Fibroblast of lung (primary cell): ENCODE measurements around the gene MYRFL. TPM values are rescaled to one million over a fixed set of nuclear protein-coding genes. Genes with fewer than 3 reads are reported as not detected.

Experiments used
- DNase-seq, 2 donors: peaks; one replicate each; pipeline versions ENCODE4 v3.0.0 to v3.0.0-alpha.2; 2010; ENCODE audit warnings: low read depth in 2 of 2
- H2AFZ ChIP-seq: 2 replicates; pipeline ENCODE4 v1.5.1; 2012; ENCODE audit warnings: low read length, control low read depth, inconsistent platforms
- H3K27ac ChIP-seq: 2 replicates; pipeline ENCODE4 v1.5.1; 2011; ENCODE audit warnings: low read length, control low read depth; ENCODE audit not compliant: insufficient read depth
- H3K27me3 ChIP-seq: 2 replicates; pipeline ENCODE4 v1.5.1; 2011; ENCODE audit warnings: mild to moderate bottlenecking, low read length; ENCODE audit not compliant: control insufficient read depth, insufficient read depth
- H3K36me3 ChIP-seq: 2 replicates; pipeline ENCODE4 v1.5.1; 2011; ENCODE audit warnings: low read length; ENCODE audit not compliant: control insufficient read depth, insufficient read depth
- H3K4me1 ChIP-seq: 2 replicates; pipeline ENCODE4 v1.5.1; 2011; ENCODE audit warnings: low read length; ENCODE audit not compliant: control insufficient read depth, insufficient read depth; ENCODE audit errors: extremely low read depth
- H3K4me2 ChIP-seq: 2 replicates; pipeline ENCODE4 v1.5.1; 2011; ENCODE audit warnings: low read length, control low read depth; ENCODE audit not compliant: insufficient read depth; ENCODE audit errors: extremely low read depth
- H3K4me3 ChIP-seq, 4 experiments: fragments of 200-600 bp in 1 of 4; sonication (generic) in 1 of 4; replicated peaks in 1 of 4; 2 replicates each; pipeline ENCODE4 v1.5.1; 2011 to 2016; ENCODE audit warnings: low read length in 4 of 4, low read depth in 3 of 4, mild to moderate bottlenecking in 3 of 4, control low read depth in 2 of 4, inconsistent platforms in 1 of 4, mixed read lengths in 1 of 4; ENCODE audit not compliant: insufficient read depth in 1 of 4; ENCODE audit errors: control extremely low read depth in 1 of 4
- H3K79me2 ChIP-seq: 2 replicates; pipeline ENCODE4 v1.5.1; 2012; ENCODE audit warnings: mild to moderate bottlenecking, low read length, inconsistent platforms; ENCODE audit not compliant: control insufficient read depth, insufficient read depth
- H3K9ac ChIP-seq: 2 replicates; pipeline ENCODE4 v1.5.1; 2011; ENCODE audit warnings: mild to moderate bottlenecking, low read length, control low read depth; ENCODE audit not compliant: insufficient read depth
- H3K9me3 ChIP-seq: 2 replicates; pipeline ENCODE4 v1.5.1; 2012; ENCODE audit warnings: low read depth, low read length; ENCODE audit not compliant: control insufficient read depth, insufficient read depth
- H4K20me1 ChIP-seq: 2 replicates; pipeline ENCODE4 v1.5.1; 2011; ENCODE audit warnings: low read length; ENCODE audit not compliant: control insufficient read depth, insufficient read depth; ENCODE audit errors: extremely low read depth
- EZH2 ChIP-seq: IDR thresholded peaks from 2 replicates; pipeline ENCODE4 v1.5.1; 2012; ENCODE audit warnings: low read length, control low read depth, mild to moderate bottlenecking; ENCODE audit errors: missing control alignments
- polyA minus RNA-seq: library from RNA; depleted of rRNA, polyadenylated mRNA; stranded (reverse); fragments of >200 nt; gene quantifications from 2 replicates; pipeline ENCODE4 v1.2.3, GENCODE V29; 2011; ENCODE audit warnings: low replicate concordance
- polyA plus RNA-seq, 2 donors: library from polyadenylated mRNA; depleted of rRNA in 1 of 2; stranded (reverse) in 1 of 2; unstranded in 1 of 2; fragments of >200 nt; gene quantifications; 2 replicates each; pipeline ENCODE4 v1.2.1, GENCODE V29; 2011 to 2012; ENCODE audit warnings: missing spikeins in 1 of 2
- total RNA-seq: library from RNA; depleted of rRNA; stranded (reverse); fragments of >200 nt; gene quantifications from 2 replicates; pipeline ENCODE4 v1.2.1, GENCODE V29; 2014
- TF ChIP-seq, protein P1 (sequence below), 2 donors: IDR thresholded peaks in 1 of 2; conservative IDR thresholded peaks in 1 of 2; 1 replicate in 1 of 2; 2 replicates in 1 of 2; pipeline ENCODE4 v1.5.1; 2011 to 2012; ENCODE audit warnings: low read length in 2 of 2, control low read depth in 1 of 2, inconsistent platforms in 1 of 2, low read depth in 1 of 2, mild to moderate bottlenecking in 1 of 2

The MYRFL gene
- total RNA-seq: under 0.01 TPM in 1 of 2 replicates, not detected in the other
- not detected in 2 replicates for polyA plus RNA-seq
- polyA plus RNA-seq (2012): not detected in 2 replicates
- polyA minus RNA-seq: not detected in 2 replicates

DNA sequence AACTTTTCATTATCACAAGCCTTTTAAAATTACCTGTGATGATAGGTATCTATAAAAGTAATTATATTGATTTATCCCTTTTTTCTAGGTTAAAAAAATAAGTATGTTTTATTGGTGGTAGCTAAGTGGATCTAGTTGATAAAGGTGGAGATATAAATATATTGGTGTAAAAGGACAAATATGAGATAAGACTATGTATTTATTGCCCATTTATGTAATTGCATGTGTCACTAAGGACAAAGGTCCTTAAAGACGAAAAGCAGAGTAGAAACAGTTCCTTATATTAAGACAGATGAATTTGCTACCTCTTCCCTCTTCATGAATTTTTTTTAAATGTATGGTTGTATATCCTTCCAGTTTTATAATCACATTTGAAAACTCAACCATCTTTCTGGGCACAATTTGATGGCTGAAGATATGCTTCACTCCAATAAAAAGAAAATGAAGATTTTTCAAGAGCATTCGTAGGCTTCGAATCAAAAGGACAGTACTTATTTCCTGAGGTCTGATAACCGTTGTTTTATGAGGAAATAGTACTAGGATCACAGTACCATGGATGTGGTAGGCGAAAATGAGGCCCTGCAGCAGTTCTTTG lies at the start of gene MYRFL:
MYRFL (plus strand) TSS at position 262 of the 595 bp plus-strand sequence; CDS start at position 553, 291 bp downstream.
- no peak within 1 kb of the TSS for H2AFZ ChIP-seq
- H3K36me3 ChIP-seq: no peaks in the 10 kb centered on the region
- H3K27me3 ChIP-seq: no peaks in the 10 kb centered on the region
- no peak within 1 kb of the TSS for H3K4me3 ChIP-seq
- no peak for DNase-seq
- no peaks in the 10 kb centered on the region for H4K20me1 ChIP-seq
- H3K79me2 ChIP-seq: no peaks in the 10 kb centered on the region
- H3K27ac ChIP-seq: no peak within 1 kb of the TSS
- no peak for TF ChIP-seq EZH2
- TF ChIP-seq, protein P1, sequence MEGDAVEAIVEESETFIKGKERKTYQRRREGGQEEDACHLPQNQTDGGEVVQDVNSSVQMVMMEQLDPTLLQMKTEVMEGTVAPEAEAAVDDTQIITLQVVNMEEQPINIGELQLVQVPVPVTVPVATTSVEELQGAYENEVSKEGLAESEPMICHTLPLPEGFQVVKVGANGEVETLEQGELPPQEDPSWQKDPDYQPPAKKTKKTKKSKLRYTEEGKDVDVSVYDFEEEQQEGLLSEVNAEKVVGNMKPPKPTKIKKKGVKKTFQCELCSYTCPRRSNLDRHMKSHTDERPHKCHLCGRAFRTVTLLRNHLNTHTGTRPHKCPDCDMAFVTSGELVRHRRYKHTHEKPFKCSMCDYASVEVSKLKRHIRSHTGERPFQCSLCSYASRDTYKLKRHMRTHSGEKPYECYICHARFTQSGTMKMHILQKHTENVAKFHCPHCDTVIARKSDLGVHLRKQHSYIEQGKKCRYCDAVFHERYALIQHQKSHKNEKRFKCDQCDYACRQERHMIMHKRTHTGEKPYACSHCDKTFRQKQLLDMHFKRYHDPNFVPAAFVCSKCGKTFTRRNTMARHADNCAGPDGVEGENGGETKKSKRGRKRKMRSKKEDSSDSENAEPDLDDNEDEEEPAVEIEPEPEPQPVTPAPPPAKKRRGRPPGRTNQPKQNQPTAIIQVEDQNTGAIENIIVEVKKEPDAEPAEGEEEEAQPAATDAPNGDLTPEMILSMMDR (conservative IDR thresholded peaks at IDR 0.05 in 1 of 2, IDR thresholded peaks at IDR 0.05 in 1 of 2; ENCODE audit: low read depth in 1 of 2, low read length in 2 of 2): no peak
- H3K4me1 ChIP-seq: peaks cover 6% of the 10 kb centered on the region
- no peak within 1 kb of the TSS for H3K4me2 ChIP-seq
- H3K9ac ChIP-seq: no peak within 1 kb of the TSS
- no peaks in the 10 kb centered on the region for H3K9me3 ChIP-seq

DNA sequence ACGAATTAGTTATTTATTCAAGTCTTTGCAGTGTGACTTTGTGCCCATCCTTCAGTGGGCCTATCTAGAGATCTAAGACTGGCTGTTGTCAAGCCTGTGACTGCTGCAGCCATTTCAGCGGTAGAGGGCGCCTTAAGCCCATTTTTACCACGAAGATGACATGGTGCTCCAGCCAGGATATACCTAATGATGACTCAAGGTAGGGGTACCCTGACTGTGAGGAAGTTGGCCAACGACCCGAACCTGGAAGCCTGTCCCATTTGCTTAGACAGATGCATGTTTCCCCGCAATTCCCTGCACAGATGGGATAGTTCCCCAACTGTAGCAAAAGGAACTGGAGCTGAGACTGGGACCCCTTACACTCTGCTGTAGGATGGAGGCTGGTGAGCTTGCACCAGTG lies 45.1 kb upstream of the MYRFL start:
- Histone ChIP-seq H4K20me1 (no peaks in the 10 kb centered on the region), H3K9me3 (no peaks in the 10 kb centered on the region), H3K9ac (no peak overlapping the region), H3K79me2 (no peaks in the 10 kb centered on the region), H3K4me2 (no peak overlapping the region), H3K36me3 (no peaks in the 10 kb centered on the region), H2AFZ (no peak overlapping the region), H3K4me1 (no peaks in the 10 kb centered on the region), H3K27ac (no peak overlapping the region), H3K4me3 (no peak overlapping the region), H3K27me3 (no peaks in the 10 kb centered on the region)
- TF ChIP-seq EZH2: no peak
- TF ChIP-seq, protein P1 (conservative IDR thresholded peaks at IDR 0.05 in 1 of 2, IDR thresholded peaks at IDR 0.05 in 1 of 2; ENCODE audit: low read depth in 1 of 2, low read length in 2 of 2): peak; percentile 41 to 71
- peak; percentile 36 to 49 for DNase-seq

DNA sequence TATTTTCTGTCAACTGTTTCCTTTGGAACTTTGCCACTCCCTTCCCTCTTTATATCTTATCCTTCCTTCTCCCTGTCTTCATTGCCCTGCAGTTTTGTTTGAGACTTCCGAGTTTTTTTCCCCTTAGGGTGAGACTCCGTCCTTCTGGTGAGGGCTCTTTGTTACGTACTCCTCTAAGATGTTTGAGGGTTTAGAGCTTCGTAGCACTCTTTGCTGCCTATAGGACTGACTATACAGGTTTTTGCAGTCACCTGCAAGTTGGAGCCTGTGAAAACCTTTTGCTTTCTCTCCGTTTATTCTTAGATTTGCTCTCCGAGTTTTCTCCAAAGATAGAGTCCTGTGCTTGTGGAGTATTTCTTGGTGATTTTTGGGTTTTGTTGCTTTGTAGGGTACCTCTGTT lies 41.7 kb upstream of the MYRFL start:
- no peak for DNase-seq
- H3K27ac ChIP-seq: no peak overlapping the region
- no peaks in the 10 kb centered on the region for H3K9me3 ChIP-seq
- no peak overlapping the region for H3K4me3 ChIP-seq
- no peak overlapping the region for H3K9ac ChIP-seq
- no peaks in the 10 kb centered on the region for H4K20me1 ChIP-seq
- no peak overlapping the region for H3K4me2 ChIP-seq
- no peak for TF ChIP-seq EZH2
- TF ChIP-seq, protein P1 (conservative IDR thresholded peaks at IDR 0.05 in 1 of 2, IDR thresholded peaks at IDR 0.05 in 1 of 2; ENCODE audit: low read depth in 1 of 2, low read length in 2 of 2): no peak
- H3K4me1 ChIP-seq: no peaks in the 10 kb centered on the region
- no peaks in the 10 kb centered on the region for H3K27me3 ChIP-seq
- no peaks in the 10 kb centered on the region for H3K79me2 ChIP-seq
- H3K36me3 ChIP-seq: no peaks in the 10 kb centered on the region
- no peak overlapping the region for H2AFZ ChIP-seq
